Peyer's patch (tissue), 4 donors: Measurements from ENCODE around the gene CDK10.

Experiments
- POLR2A ChIP-seq, 2 donors: fragments of 450-650 bp; IDR thresholded peaks; one replicate each; pipeline ENCODE4 v1.5.1; 2017; ENCODE audit warnings: antibody characterized with exemption in 2 of 2, mild to moderate bottlenecking in 2 of 2, moderate library complexity in 2 of 2
- TF ChIP-seq, protein P1 (sequence below), 6 experiments: fragments of 450-650 bp in 4 of 6; fragments of 200-600 bp in 2 of 6; sonication (generic) in 1 of 6; IDR thresholded peaks; one replicate each; pipeline ENCODE4 v1.5.1; 2017 to 2019; ENCODE audit warnings: antibody characterized with exemption in 6 of 6, mild to moderate bottlenecking in 3 of 6, moderate library complexity in 1 of 6

DNA sequence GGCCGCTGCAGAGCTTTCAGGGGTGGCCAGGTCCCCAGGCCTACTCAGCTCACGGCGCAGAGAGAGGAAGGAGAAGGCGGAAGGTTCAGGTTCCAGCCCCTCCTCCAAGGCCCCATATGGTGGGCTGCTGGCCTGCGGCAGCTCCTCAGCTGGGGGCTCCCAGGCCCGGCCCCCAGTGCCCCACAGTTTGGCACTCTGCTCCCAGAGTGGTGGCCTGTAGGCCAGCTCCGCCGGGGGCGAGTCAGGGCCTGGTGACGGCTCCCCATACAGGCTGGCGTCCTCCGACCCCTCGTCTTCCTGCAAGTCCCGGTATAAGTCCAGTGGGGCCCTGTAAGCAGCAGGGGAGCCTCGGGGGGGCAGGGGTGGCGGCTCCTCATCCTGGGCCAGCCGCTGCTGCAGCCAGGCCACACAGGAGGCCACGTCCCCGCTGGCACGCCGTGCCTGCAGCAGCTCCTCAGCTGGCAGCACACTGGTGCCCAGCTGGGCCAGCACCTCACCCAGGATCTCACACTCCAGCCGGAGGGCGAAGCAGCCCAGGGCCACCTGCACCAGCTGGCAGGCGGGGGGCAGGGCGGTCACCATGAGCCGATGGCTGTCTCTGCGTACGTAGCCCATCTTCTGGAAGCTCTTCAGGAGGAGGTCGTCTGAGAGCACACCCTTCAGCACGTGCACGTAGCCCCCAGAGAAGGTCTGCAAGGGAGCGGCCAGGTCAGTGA, 11.3 kb downstream of the CDK10 start:
- TF ChIP-seq, protein P1, sequence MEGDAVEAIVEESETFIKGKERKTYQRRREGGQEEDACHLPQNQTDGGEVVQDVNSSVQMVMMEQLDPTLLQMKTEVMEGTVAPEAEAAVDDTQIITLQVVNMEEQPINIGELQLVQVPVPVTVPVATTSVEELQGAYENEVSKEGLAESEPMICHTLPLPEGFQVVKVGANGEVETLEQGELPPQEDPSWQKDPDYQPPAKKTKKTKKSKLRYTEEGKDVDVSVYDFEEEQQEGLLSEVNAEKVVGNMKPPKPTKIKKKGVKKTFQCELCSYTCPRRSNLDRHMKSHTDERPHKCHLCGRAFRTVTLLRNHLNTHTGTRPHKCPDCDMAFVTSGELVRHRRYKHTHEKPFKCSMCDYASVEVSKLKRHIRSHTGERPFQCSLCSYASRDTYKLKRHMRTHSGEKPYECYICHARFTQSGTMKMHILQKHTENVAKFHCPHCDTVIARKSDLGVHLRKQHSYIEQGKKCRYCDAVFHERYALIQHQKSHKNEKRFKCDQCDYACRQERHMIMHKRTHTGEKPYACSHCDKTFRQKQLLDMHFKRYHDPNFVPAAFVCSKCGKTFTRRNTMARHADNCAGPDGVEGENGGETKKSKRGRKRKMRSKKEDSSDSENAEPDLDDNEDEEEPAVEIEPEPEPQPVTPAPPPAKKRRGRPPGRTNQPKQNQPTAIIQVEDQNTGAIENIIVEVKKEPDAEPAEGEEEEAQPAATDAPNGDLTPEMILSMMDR (IDR thresholded peaks at IDR 0.05): no peak
- no peak for TF ChIP-seq POLR2A (IDR thresholded peaks at IDR 0.05)
